SJSA1 (cell line): ENCODE results near the gene FBRSL1. TPM values are rescaled to one million over a fixed set of nuclear protein-coding genes. Genes with fewer than 3 reads are reported as not detected.
"Not testable (repeated sequence)": the region's sequence is repeated elsewhere in the genome, so short reads cannot be mapped to it uniquely, and the experiment has no call there.

ENCODE experiments used
- DNase-seq, 2 experiments: peaks; one replicate each; pipeline ENCODE4 v3.0.0-alpha.2; 2015 to 2020; ENCODE audit warnings: low spot score in 2 of 2, low read depth in 1 of 2
- H3K27ac ChIP-seq: fragments of 250-450 bp; sonication (Bioruptor Pico); 2 replicates; pipeline ENCODE4 v1.5.1; 2020; ENCODE audit warnings: mild to moderate bottlenecking, moderate library complexity
- H3K27me3 ChIP-seq: fragments of 250-450 bp; sonication (Bioruptor Pico); replicated peaks from 2 replicates; pipeline ENCODE4 v1.5.1; 2020; ENCODE audit warnings: mild to moderate bottlenecking, moderate library complexity
- H3K36me3 ChIP-seq: fragments of 250-450 bp; sonication (Bioruptor Pico); 2 replicates; pipeline ENCODE4 v1.5.1; 2020; ENCODE audit warnings: mild to moderate bottlenecking
- H3K4me1 ChIP-seq: fragments of 250-450 bp; sonication (Bioruptor Pico); replicated peaks from 2 replicates; pipeline ENCODE4 v1.6.1; 2021; ENCODE audit warnings: mild to moderate bottlenecking
- H3K4me3 ChIP-seq: fragments of 250-450 bp; sonication (Bioruptor Pico); 2 replicates; pipeline ENCODE4 v1.5.1; 2020; ENCODE audit warnings: mild to moderate bottlenecking
- H3K9me3 ChIP-seq: fragments of 250-450 bp; sonication (Bioruptor Pico); replicated peaks from 2 replicates; pipeline ENCODE4 v1.5.1; 2020; ENCODE audit warnings: mild to moderate bottlenecking
- total RNA-seq: library from RNA; depleted of rRNA; stranded (reverse); fragments of >200 nt; shearing (Covaris generic); gene quantifications from 2 replicates; pipeline ENCODE4 v1.2.3, GENCODE V29; 2014

Gene FBRSL1
- total RNA-seq, 1 experiment from 2014 or later = 2.8 TPM

- H3K4me1 ChIP-seq = no peaks in the 10 kb centered on the region
- H3K9me3 ChIP-seq = no peaks in the 10 kb centered on the region
- no peak for DNase-seq
- no peak overlapping the region for H3K4me3 ChIP-seq
- no peaks in the 10 kb centered on the region for H3K27me3 ChIP-seq
- H3K27ac ChIP-seq = no peak overlapping the region
- no peaks in the 10 kb centered on the region for H3K36me3 ChIP-seq
Measured at GRCh38 chr12:132471011-132471857, 18.7 kb upstream of the FBRSL1 start.

- Histone ChIP-seq H3K36me3 (no peaks in the 10 kb centered on the region), H3K27me3 (no peaks in the 10 kb centered on the region), H3K9me3 (no peaks in the 10 kb centered on the region), H3K4me3 (no peak overlapping the region), H3K4me1 (no peaks in the 10 kb centered on the region), H3K27ac (no peak overlapping the region)
- no peak for DNase-seq
Measured at GRCh38 chr12:132471858-132472255, 18.1 kb upstream of the FBRSL1 start.

DNA sequence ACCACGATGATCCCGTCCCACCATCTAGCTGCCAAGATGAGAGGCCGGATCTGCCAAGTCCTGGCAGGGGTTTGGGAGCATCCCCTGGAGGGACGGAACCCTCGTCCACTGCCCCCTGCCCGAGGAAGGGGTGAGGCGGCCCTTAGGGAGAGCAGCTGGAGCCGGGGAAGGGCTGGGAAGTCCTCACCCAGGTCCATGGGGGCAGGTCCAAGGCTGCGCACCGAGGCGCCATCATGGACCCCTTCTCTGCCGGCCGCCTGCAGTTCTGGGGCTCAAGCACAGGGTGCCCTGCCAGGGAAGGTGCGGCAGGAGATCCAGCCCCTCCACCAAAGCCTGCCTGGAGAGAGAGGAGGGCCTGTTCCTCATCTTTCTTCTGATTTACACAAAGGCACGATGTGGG lies 17.6 kb upstream of the FBRSL1 start:
- no peak for DNase-seq
- Histone ChIP-seq H3K4me1 (no peaks in the 10 kb centered on the region), H3K27ac (no peak overlapping the region), H3K9me3 (no peaks in the 10 kb centered on the region), H3K36me3 (no peaks in the 10 kb centered on the region), H3K4me3 (no peak overlapping the region), H3K27me3 (no peaks in the 10 kb centered on the region)

- no peak overlapping the region for H3K4me3 ChIP-seq
- no peak overlapping the region for H3K27ac ChIP-seq
- no peak for DNase-seq
- H3K4me1 ChIP-seq = no peaks in the 10 kb centered on the region
- no peaks in the 10 kb centered on the region for H3K27me3 ChIP-seq
- no peaks in the 10 kb centered on the region for H3K36me3 ChIP-seq
- no peaks in the 10 kb centered on the region for H3K9me3 ChIP-seq
Measured at GRCh38 chr12:132474237-132474741, 15.7 kb upstream of the FBRSL1 start.

GRCh38 chr12:132474799-132475303 lies 15.1 kb upstream of the FBRSL1 start:
- H3K9me3 ChIP-seq, DNase-seq, H3K4me1 ChIP-seq, H3K36me3 ChIP-seq, H3K27me3 ChIP-seq, H3K27ac ChIP-seq, H3K4me3 ChIP-seq: not testable (repeated sequence)

- H3K4me3 ChIP-seq = no peak overlapping the region
Measured at GRCh38 chr12:132475304-132476037, 14.5 kb upstream of the FBRSL1 start.

DNA sequence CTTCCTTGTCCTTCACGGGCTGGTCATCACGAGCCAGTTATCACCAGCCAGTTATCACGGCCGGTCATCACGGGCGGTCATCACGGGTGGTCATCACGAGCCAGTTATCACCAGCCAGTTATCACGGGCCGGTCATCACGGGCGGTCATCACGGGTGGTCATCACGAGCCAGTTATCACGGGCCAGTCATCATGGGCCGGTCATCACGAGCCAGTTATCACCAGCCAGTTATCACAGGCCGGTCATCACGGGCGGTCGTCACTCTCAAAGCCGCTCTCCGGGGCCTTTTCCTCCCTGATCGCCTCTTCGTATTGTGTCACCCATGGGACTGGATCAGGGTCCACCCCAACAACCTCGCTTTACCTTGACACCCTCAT lies 13.9 kb upstream of the FBRSL1 start:
- H3K27me3 ChIP-seq = no peaks in the 10 kb centered on the region
- H3K9me3 ChIP-seq = no peaks in the 10 kb centered on the region
- no peaks in the 10 kb centered on the region for H3K36me3 ChIP-seq
- no peak overlapping the region for H3K27ac ChIP-seq
- no peaks in the 10 kb centered on the region for H3K4me1 ChIP-seq
- H3K4me3 ChIP-seq = no peak overlapping the region
- no peak for DNase-seq

More at GRCh38 chr12:132475304-132476037, 14.5 kb upstream of the FBRSL1 start:
- H3K36me3 ChIP-seq = no peaks in the 10 kb centered on the region
- no peak overlapping the region for H3K27ac ChIP-seq
- no peaks in the 10 kb centered on the region for H3K9me3 ChIP-seq
- no peaks in the 10 kb centered on the region for H3K27me3 ChIP-seq
- no peak for DNase-seq
- no peaks in the 10 kb centered on the region for H3K4me1 ChIP-seq

DNA sequence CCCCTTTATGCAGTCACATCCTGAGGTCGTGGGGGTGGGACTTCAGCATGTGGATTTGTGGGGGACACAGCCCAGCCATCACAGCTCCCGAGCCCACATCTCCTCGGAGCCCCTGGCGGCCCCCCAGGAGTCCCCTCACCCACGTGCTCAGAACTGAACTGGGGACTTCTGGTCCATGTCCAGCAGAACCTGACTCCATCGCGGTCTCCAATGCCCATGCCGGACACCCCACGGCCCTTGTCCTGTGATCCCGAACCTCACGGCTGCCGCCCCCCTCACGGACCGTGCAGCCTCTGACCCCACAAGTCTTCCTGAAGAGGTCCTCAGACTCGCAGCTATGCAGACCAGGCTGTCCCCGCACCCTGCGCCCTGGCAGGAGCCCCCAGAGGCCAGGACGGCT lies 13.5 kb upstream of the FBRSL1 start:
- Histone ChIP-seq H3K27me3 (no peaks in the 10 kb centered on the region), H3K27ac (no peak overlapping the region), H3K36me3 (no peaks in the 10 kb centered on the region), H3K4me1 (no peaks in the 10 kb centered on the region), H3K9me3 (no peaks in the 10 kb centered on the region), H3K4me3 (no peak overlapping the region)
- no peak for DNase-seq

- H3K36me3 ChIP-seq = no peaks in the 10 kb centered on the region
- no peak overlapping the region for H3K4me3 ChIP-seq
- H3K4me1 ChIP-seq = no peaks in the 10 kb centered on the region
- no peak overlapping the region for H3K27ac ChIP-seq
- DNase-seq = no peak
- no peaks in the 10 kb centered on the region for H3K9me3 ChIP-seq
- H3K27me3 ChIP-seq = no peaks in the 10 kb centered on the region
Measured at GRCh38 chr12:132477017-132477702, 12.8 kb upstream of the FBRSL1 start.

DNA sequence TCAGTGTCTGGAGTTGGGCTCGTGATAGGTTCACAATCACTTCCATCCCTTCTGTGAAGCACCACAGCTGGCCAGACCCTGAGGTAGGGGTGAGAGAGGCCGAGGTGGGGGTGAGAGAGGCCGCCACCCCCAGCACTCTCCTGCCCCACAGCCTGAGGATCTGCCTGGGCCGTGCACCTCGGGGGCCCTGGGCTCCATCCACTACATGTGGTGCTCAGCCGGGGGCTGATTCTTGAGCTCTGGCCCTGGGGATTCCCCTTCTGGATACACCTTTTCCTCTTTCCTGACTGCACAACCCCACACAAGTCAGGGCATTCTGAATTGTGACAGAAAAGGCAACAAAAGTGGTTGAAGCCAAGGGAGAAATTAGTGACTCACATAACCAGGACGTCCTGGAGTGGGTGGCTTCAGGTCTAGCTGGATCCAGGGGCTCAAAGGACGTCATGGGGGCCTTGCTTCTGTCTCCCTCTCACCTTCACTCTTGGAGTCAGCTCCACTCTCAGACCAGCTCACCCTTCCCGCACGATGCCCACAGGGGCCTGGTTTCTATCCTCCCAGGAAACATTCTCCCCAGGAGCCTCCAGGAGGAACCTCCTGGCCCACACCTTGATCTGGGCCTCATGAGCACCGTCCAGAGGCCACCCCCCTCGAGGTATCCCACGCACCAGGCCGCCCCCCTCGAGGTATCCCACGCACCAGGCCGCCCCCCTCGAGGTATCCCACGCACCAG lies 12.1 kb upstream of the FBRSL1 start:
- Histone ChIP-seq H3K4me3 (no peak overlapping the region), H3K9me3 (no peaks in the 10 kb centered on the region), H3K27ac (no peak overlapping the region), H3K4me1 (no peaks in the 10 kb centered on the region), H3K27me3 (no peaks in the 10 kb centered on the region), H3K36me3 (no peaks in the 10 kb centered on the region)
- no peak for DNase-seq

- no peak overlapping the region for H3K4me3 ChIP-seq
- no peaks in the 10 kb centered on the region for H3K27me3 ChIP-seq
- DNase-seq = no peak
- H3K9me3 ChIP-seq = no peaks in the 10 kb centered on the region
- H3K27ac ChIP-seq = no peak overlapping the region
- H3K4me1 ChIP-seq = no peaks in the 10 kb centered on the region
- H3K36me3 ChIP-seq = no peaks in the 10 kb centered on the region
Measured at GRCh38 chr12:132478433-132478803, 11.5 kb upstream of the FBRSL1 start.

GRCh38 chr12:132478845-132479244 lies 11.1 kb upstream of the FBRSL1 start:
- no peaks in the 10 kb centered on the region for H3K36me3 ChIP-seq
- H3K4me3 ChIP-seq = no peak overlapping the region
- H3K27me3 ChIP-seq = no peaks in the 10 kb centered on the region
- H3K9me3 ChIP-seq = no peaks in the 10 kb centered on the region
- no peak for DNase-seq
- H3K27ac ChIP-seq = no peak overlapping the region
- H3K4me1 ChIP-seq = no peaks in the 10 kb centered on the region

- no peak for DNase-seq
- Histone ChIP-seq H3K27me3 (no peaks in the 10 kb centered on the region), H3K4me3 (no peak overlapping the region), H3K4me1 (no peaks in the 10 kb centered on the region), H3K9me3 (no peaks in the 10 kb centered on the region), H3K36me3 (no peaks in the 10 kb centered on the region), H3K27ac (no peak overlapping the region)
Measured at GRCh38 chr12:132479291-132479690, 10.7 kb upstream of the FBRSL1 start.
